Suprapubic skin (tissue), 4 donors: ENCODE measurements around the gene EIF2D.

Experiments
- CTCF ChIP-seq, 2 donors: fragments of 200-600 bp in 1 of 2; fragments of 450-650 bp in 1 of 2; sonication (generic) in 1 of 2; IDR thresholded peaks; one replicate each; pipeline ENCODE4 v1.5.1; 2016 to 2019; ENCODE audit warnings: antibody characterized with exemption in 2 of 2, mild to moderate bottlenecking in 1 of 2, moderate library complexity in 1 of 2
- POLR2A ChIP-seq, 2 donors: fragments of 450-650 bp; IDR thresholded peaks; one replicate each; pipeline ENCODE4 v1.6.1; 2017; ENCODE audit warnings: antibody characterized with exemption in 2 of 2, mild to moderate bottlenecking in 2 of 2, moderate library complexity in 2 of 2
- POLR2AphosphoS5 ChIP-seq, 3 donors: sonication (generic); formaldehyde crosslinking; IDR thresholded peaks; one replicate each; pipeline ENCODE4 v1.6.1; 2017; ENCODE audit warnings: antibody characterized with exemption in 3 of 3

- TF ChIP-seq POLR2A (IDR thresholded peaks at IDR 0.05) (no peak), CTCF (IDR thresholded peaks at IDR 0.05) (no peak), POLR2AphosphoS5 (IDR thresholded peaks at IDR 0.05) (no peak)
These were observed 52.1 kb downstream of the EIF2D start for GRCh38 chr1:206560007-206560716.
